ENCODE data around the gene DMD.

GRCh38 chrX:33175201-33175600 lies 36.1 kb downstream of the DMD start:
- TF ChIP-seq CTCF (IDR thresholded peaks at IDR 0.05) = no peak
- TF ChIP-seq POLR2A (IDR thresholded peaks at IDR 0.05) = no peak
